Embryonic facial prominence (tissue), 1 donor: ENCODE measurements around the gene THPO.

Experiments
- DNase-seq: peaks from one replicate; pipeline ENCODE4 v3.0.0-alpha.2; 2016; ENCODE audit errors: extremely low spot score

The THPO gene

GRCh38 chr3:184377882-184378445 lies at the start of gene THPO:
TSS of gene THPO (minus strand) at chr3:184378207. CDS start at chr3:184376259, 1,948 bp downstream.
- DNase-seq, result no peak

GRCh38 chr3:184426691-184427141 lies 48.7 kb upstream of the THPO start:
- DNase-seq, result no peak

GRCh38 chr3:184423561-184423960 lies 45.6 kb upstream of the THPO start:
- no peak for DNase-seq

- peak; percentile 28 for DNase-seq
Measured at GRCh38 chr3:184419171-184419570, 41.2 kb upstream of the THPO start.

GRCh38 chr3:184417619-184418327 lies 39.8 kb upstream of the THPO start:
- no peak for DNase-seq

GRCh38 chr3:184415203-184415490 lies 37.1 kb upstream of the THPO start:
- DNase-seq, result no peak

GRCh38 chr3:184414418-184415202 lies 36.6 kb upstream of the THPO start:
- no peak for DNase-seq

- DNase-seq, result no peak
Measured at GRCh38 chr3:184409946-184410500, 32.0 kb upstream of the THPO start.

GRCh38 chr3:184409331-184409926 lies 31.4 kb upstream of the THPO start:
- no peak for DNase-seq

GRCh38 chr3:184405075-184406030 lies 27.3 kb upstream of the THPO start:
- no peak for DNase-seq

- peak; percentile 67 for DNase-seq
Measured at GRCh38 chr3:184399410-184399809, 21.4 kb upstream of the THPO start.

- no peak for DNase-seq
Measured at GRCh38 chr3:184395320-184395660, 17.3 kb upstream of the THPO start.

- DNase-seq, result no peak
Measured at GRCh38 chr3:184391266-184391665, 13.3 kb upstream of the THPO start.

GRCh38 chr3:184389935-184390528 lies 12.0 kb upstream of the THPO start:
- DNase-seq, result no peak

- DNase-seq, result no peak
Measured at GRCh38 chr3:184389384-184389783, 11.4 kb upstream of the THPO start.

- DNase-seq, result no peak
Measured at GRCh38 chr3:184388936-184389230, 10.9 kb upstream of the THPO start.

GRCh38 chr3:184388164-184388935 lies 10.3 kb upstream of the THPO start:
- DNase-seq, result no peak

- DNase-seq, result no peak
Measured at GRCh38 chr3:184387174-184387714, 9.2 kb upstream of the THPO start.

- DNase-seq, result no peak
Measured at GRCh38 chr3:184386047-184386806, 8.2 kb upstream of the THPO start.
